GM23338 (cell line): Measurements from ENCODE around the gene MARCKS. TPM values are rescaled to one million over a fixed set of nuclear protein-coding genes. Genes with fewer than 3 reads are reported as not detected.

Experiments used
- ATAC-seq: fragments of 200-7000 bp; cut with Tn5 transposase; 3 replicates; pipeline ENCODE4 v1.9.1; 2020
- DNase-seq: peaks from one replicate; pipeline ENCODE4 v3.0.0-alpha.2; 2015; ENCODE audit warnings: low spot score
- H2AFZ ChIP-seq: fragments of 200-600 bp; sonication (generic); 2 replicates; pipeline ENCODE4 v1.8.0; 2016; ENCODE audit warnings: antibody characterized with exemption, mild to moderate bottlenecking, moderate library complexity
- H3F3A ChIP-seq: fragments of 200-600 bp; sonication (generic); replicated peaks from 2 replicates; pipeline ENCODE4 v1.8.0; 2017; ENCODE audit warnings: antibody characterized with exemption, mixed run types, low read depth
- H3K27ac ChIP-seq: fragments of 200-600 bp; sonication (generic); 2 replicates; pipeline ENCODE4 v1.6.1; 2016; ENCODE audit warnings: low read depth
- H3K27me3 ChIP-seq: fragments of 200-600 bp; sonication (generic); 2 replicates; pipeline ENCODE4 v1.8.0; 2016; ENCODE audit warnings: mild to moderate bottlenecking, mixed run types, moderate library complexity; ENCODE audit not compliant: insufficient read depth
- H3K36me3 ChIP-seq: fragments of 200-600 bp; sonication (generic); 2 replicates; pipeline ENCODE4 v1.8.0; 2016; ENCODE audit warnings: mild to moderate bottlenecking; ENCODE audit not compliant: insufficient read depth
- H3K4me1 ChIP-seq: fragments of 200-600 bp; sonication (generic); 2 replicates; pipeline ENCODE4 v1.8.0; 2016; ENCODE audit warnings: mild to moderate bottlenecking, moderate library complexity; ENCODE audit not compliant: insufficient read depth
- H3K4me2 ChIP-seq: fragments of 200-600 bp; sonication (generic); 2 replicates; pipeline ENCODE4 v1.7.1; 2017; ENCODE audit warnings: mixed run types
- H3K4me3 ChIP-seq: fragments of 200-600 bp; sonication (generic); 2 replicates; pipeline ENCODE4 v1.6.1; 2016; ENCODE audit warnings: mixed run types
- H3K79me2 ChIP-seq: fragments of 200-600 bp; sonication (generic); replicated peaks from 2 replicates; pipeline ENCODE4 v1.8.0; 2017; ENCODE audit warnings: mild to moderate bottlenecking; ENCODE audit not compliant: insufficient read depth
- H3K9me2 ChIP-seq: fragments of 200-600 bp; sonication (generic); 2 replicates; pipeline ENCODE4 v1.8.0; 2017; ENCODE audit not compliant: insufficient read depth
- H4K20me1 ChIP-seq: fragments of 200-600 bp; sonication (generic); replicated peaks from 2 replicates; pipeline ENCODE4 v1.8.0; 2017; ENCODE audit warnings: mild to moderate bottlenecking; ENCODE audit not compliant: insufficient read depth
- H3K27ac Mint-ChIP-seq: 2 replicates; pipeline ENCODE4 v1.8.0; 2020; ENCODE audit warnings: inconsistent platforms, mild to moderate bottlenecking, moderate library complexity, mixed read lengths
- H3K27me3 Mint-ChIP-seq: 3 replicates; pipeline ENCODE4 v1.8.0; 2022; ENCODE audit warnings: low read depth, mild to moderate bottlenecking, moderate library complexity, mixed read lengths, inconsistent platforms; ENCODE audit not compliant: insufficient read depth, poor library complexity
- H3K36me3 Mint-ChIP-seq: 3 replicates; pipeline ENCODE4 v1.8.0; 2021; ENCODE audit warnings: low read depth, mild to moderate bottlenecking, inconsistent platforms, moderate library complexity, mixed read lengths
- H3K4me1 Mint-ChIP-seq: 3 replicates; pipeline ENCODE4 v1.8.0; 2020; ENCODE audit warnings: mild to moderate bottlenecking, inconsistent platforms, mixed read lengths
- H3K4me3 Mint-ChIP-seq: 3 replicates; pipeline ENCODE4 v1.8.0; 2021; ENCODE audit warnings: moderate library complexity, mild to moderate bottlenecking, inconsistent platforms, mixed read lengths
- H3K9me3 Mint-ChIP-seq: 3 replicates; pipeline ENCODE4 v1.8.0; 2020; ENCODE audit warnings: moderate library complexity, mild to moderate bottlenecking, inconsistent platforms, mixed read lengths
- CREB1 ChIP-seq: fragments of 250-450 bp; sonication (Bioruptor Pico); IDR thresholded peaks from 2 replicates; pipeline ENCODE4 v1.5.0; 2020; ENCODE audit warnings: low read depth, mild to moderate bottlenecking, moderate library complexity
- EZH2 ChIP-seq: fragments of 200-600 bp; sonication (generic); IDR thresholded peaks from one replicate; pipeline ENCODE4 v1.8.0; 2017; ENCODE audit warnings: antibody characterized with exemption, mild to moderate bottlenecking, low read depth; ENCODE audit not compliant: unreplicated experiment
- JUNB ChIP-seq: IDR thresholded peaks from one replicate; pipeline ENCODE4 v1.6.1; 2016; ENCODE audit warnings: antibody characterized with exemption; ENCODE audit not compliant: unreplicated experiment
- ZNF331 ChIP-seq: fragments of 250-450 bp; sonication (Bioruptor Pico); IDR thresholded peaks from 2 replicates; pipeline ENCODE4 v1.5.0; 2020; ENCODE audit warnings: low read depth, mild to moderate bottlenecking, moderate library complexity
- polyA plus RNA-seq: library from polyadenylated mRNA; unstranded; fragments of >200 nt; fragmentation: Nextera tagmentation; extraction: Ambion mirVana; gene quantifications from 2 replicates; pipeline ENCODE4 v1.2.1, GENCODE V29; 2016
- total RNA-seq: library from RNA; depleted of rRNA; stranded (reverse); fragments of >200 nt; shearing (Covaris generic); gene quantifications from 2 replicates; pipeline ENCODE4 v1.2.3, GENCODE V29; 2014
- TF ChIP-seq, protein P1 (sequence below): IDR thresholded peaks from one replicate; pipeline ENCODE4 v1.6.1; 2018; ENCODE audit warnings: antibody characterized with exemption; ENCODE audit not compliant: unreplicated experiment
- TF ChIP-seq, protein P2 (sequence below): IDR thresholded peaks from 2 replicates; pipeline ENCODE4 v1.6.1; 2016; ENCODE audit warnings: antibody characterized with exemption

The MARCKS gene
- total and polyA plus RNA-seq, 2 experiments from 2014 or later: 71.5 to 85.9 TPM

GRCh38 chr6:113837170-113837569, 20.0 kb upstream of the MARCKS start:
- H3K9me3 Mint-ChIP-seq: no peaks in the 10 kb centered on the region
- no peaks in the 10 kb centered on the region for H3K36me3 ChIP-seq
- no peaks in the 10 kb centered on the region for H3K4me1 Mint-ChIP-seq
- no peak overlapping the region for H3K27ac Mint-ChIP-seq
- TF ChIP-seq, protein P1, sequence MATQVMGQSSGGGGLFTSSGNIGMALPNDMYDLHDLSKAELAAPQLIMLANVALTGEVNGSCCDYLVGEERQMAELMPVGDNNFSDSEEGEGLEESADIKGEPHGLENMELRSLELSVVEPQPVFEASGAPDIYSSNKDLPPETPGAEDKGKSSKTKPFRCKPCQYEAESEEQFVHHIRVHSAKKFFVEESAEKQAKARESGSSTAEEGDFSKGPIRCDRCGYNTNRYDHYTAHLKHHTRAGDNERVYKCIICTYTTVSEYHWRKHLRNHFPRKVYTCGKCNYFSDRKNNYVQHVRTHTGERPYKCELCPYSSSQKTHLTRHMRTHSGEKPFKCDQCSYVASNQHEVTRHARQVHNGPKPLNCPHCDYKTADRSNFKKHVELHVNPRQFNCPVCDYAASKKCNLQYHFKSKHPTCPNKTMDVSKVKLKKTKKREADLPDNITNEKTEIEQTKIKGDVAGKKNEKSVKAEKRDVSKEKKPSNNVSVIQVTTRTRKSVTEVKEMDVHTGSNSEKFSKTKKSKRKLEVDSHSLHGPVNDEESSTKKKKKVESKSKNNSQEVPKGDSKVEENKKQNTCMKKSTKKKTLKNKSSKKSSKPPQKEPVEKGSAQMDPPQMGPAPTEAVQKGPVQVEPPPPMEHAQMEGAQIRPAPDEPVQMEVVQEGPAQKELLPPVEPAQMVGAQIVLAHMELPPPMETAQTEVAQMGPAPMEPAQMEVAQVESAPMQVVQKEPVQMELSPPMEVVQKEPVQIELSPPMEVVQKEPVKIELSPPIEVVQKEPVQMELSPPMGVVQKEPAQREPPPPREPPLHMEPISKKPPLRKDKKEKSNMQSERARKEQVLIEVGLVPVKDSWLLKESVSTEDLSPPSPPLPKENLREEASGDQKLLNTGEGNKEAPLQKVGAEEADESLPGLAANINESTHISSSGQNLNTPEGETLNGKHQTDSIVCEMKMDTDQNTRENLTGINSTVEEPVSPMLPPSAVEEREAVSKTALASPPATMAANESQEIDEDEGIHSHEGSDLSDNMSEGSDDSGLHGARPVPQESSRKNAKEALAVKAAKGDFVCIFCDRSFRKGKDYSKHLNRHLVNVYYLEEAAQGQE: no peak
- TF ChIP-seq EZH2: no peak
- TF ChIP-seq, protein P2, sequence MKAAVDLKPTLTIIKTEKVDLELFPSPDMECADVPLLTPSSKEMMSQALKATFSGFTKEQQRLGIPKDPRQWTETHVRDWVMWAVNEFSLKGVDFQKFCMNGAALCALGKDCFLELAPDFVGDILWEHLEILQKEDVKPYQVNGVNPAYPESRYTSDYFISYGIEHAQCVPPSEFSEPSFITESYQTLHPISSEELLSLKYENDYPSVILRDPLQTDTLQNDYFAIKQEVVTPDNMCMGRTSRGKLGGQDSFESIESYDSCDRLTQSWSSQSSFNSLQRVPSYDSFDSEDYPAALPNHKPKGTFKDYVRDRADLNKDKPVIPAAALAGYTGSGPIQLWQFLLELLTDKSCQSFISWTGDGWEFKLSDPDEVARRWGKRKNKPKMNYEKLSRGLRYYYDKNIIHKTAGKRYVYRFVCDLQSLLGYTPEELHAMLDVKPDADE: no peak
- no peak for DNase-seq
- H3K9me2 ChIP-seq: no peaks in the 10 kb centered on the region; the same call in 1 of the 2 replicates
- no peak overlapping the region for H3K4me3 Mint-ChIP-seq
- H3K79me2 ChIP-seq: no peaks in the 10 kb centered on the region
- H3K27me3 Mint-ChIP-seq: no peaks in the 10 kb centered on the region
- H3K4me3 ChIP-seq: no peak overlapping the region
- no peaks in the 10 kb centered on the region for H3K36me3 Mint-ChIP-seq
- H3K4me1 ChIP-seq: no peaks in the 10 kb centered on the region
- no peaks in the 10 kb centered on the region for H3K27me3 ChIP-seq
- no peak overlapping the region for H3K27ac ChIP-seq
- ATAC-seq: no peak
- no peaks in the 10 kb centered on the region for H4K20me1 ChIP-seq
- no peak overlapping the region for H2AFZ ChIP-seq
- no peak overlapping the region for H3K4me2 ChIP-seq
- no peaks in the 10 kb centered on the region for H3F3A ChIP-seq

- Histone ChIP-seq H3K27me3 (no peaks in the 10 kb centered on the region), H4K20me1 (no peaks in the 10 kb centered on the region), H3K79me2 (no peaks in the 10 kb centered on the region), H3K36me3 (no peaks in the 10 kb centered on the region), H3K9me2 (no peaks in the 10 kb centered on the region), H2AFZ (no peak overlapping the region), H3F3A (no peaks in the 10 kb centered on the region), H3K4me1 (no peaks in the 10 kb centered on the region), H3K4me3 (no peak overlapping the region), H3K4me2 (no peak overlapping the region), H3K27ac (no peak overlapping the region)
- DNase-seq (no peak), ATAC-seq (no peak)
- Mint-ChIP-seq H3K4me3 (no peak overlapping the region), H3K4me1 (peaks cover 5% of the 10 kb centered on the region; the same call in 2 of the 3 replicates), H3K36me3 (no peaks in the 10 kb centered on the region), H3K9me3 (no peaks in the 10 kb centered on the region), H3K27me3 (peaks cover 4% of the 10 kb centered on the region), H3K27ac (no peak overlapping the region)
- TF ChIP-seq CREB1 (CRISPR knock-in tag) (no peak), EZH2 (no peak), ZNF331 (no peak)
These were observed 15.0 kb upstream of the MARCKS start for GRCh38 chr6:113842165-113842564.

DNA sequence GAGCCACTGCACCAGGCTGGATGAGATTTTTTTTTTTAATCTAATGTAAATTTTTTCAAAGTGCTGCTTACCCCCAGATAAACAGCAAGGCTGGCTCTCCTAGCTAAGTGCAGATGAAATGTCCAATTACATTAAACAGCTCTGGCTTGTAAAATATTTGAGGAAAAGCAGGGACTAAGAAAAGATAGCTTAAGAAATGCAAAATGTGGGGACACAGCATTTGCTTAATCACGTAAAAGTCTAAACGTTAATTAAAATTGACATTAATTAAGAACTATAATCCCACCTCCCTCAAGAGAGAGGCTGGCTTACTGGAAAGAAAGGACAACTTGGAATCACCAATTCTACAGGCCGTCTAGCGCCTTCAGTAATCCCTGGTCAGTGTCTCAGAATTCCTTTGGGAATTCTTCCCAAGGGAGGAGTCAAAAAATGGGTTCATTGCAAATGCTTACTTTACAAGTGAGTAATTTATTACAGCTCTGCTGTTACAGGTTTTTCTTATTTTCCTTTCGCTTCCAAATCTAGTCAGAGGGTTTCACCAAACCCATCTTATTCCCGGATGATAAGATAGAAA, 13.6 kb upstream of the MARCKS start:
- Mint-ChIP-seq H3K27me3 (peaks cover 4% of the 10 kb centered on the region), H3K27ac (no peak overlapping the region), H3K36me3 (no peaks in the 10 kb centered on the region), H3K4me1 (peaks cover 5% of the 10 kb centered on the region), H3K9me3 (no peaks in the 10 kb centered on the region), H3K4me3 (no peak overlapping the region)
- Histone ChIP-seq H3K27ac (no peak overlapping the region), H2AFZ (no peak overlapping the region), H3K9me2 (no peaks in the 10 kb centered on the region), H3K4me1 (no peaks in the 10 kb centered on the region), H4K20me1 (no peaks in the 10 kb centered on the region), H3K4me3 (no peak overlapping the region), H3K4me2 (no peak overlapping the region), H3K79me2 (no peaks in the 10 kb centered on the region), H3F3A (no peaks in the 10 kb centered on the region), H3K36me3 (no peaks in the 10 kb centered on the region), H3K27me3 (no peaks in the 10 kb centered on the region)
- DNase-seq: no peak
- no peak for ATAC-seq
- no peak for TF ChIP-seq JUNB
